NCI-H510A (cell line): ENCODE results near the gene B3GAT1.

ENCODE experiments used
- DNase-seq: peaks from one replicate; lab custom pipeline; 2025; lab: John Stamatoyannopoulos, UW

The B3GAT1 gene

GRCh38 chr11:134333946-134334345 lies 78.1 kb downstream of the B3GAT1 start:
- no peak for DNase-seq

- no peak for DNase-seq
Measured at GRCh38 chr11:134333312-134333711, 78.7 kb downstream of the B3GAT1 start.

- no peak for DNase-seq
Measured at GRCh38 chr11:134332782-134333181, 79.3 kb downstream of the B3GAT1 start.

GRCh38 chr11:134332189-134332631 lies 79.8 kb downstream of the B3GAT1 start:
- DNase-seq: no peak

GRCh38 chr11:134331354-134332188 lies 80.5 kb downstream of the B3GAT1 start, which contains the start of gene GLB1L2:
TSS of gene GLB1L2 (plus strand) at chr11:134331988. CDS start at chr11:134332062, 74 bp downstream.
- DNase-seq: peak; percentile 43

- DNase-seq: no peak
Measured at GRCh38 chr11:134330611-134331353, 81.3 kb downstream of the B3GAT1 start.
